Upper lobe of left lung (tissue), 6 donors: ENCODE measurements around the gene LRRC47. TPM values are rescaled to one million over a fixed set of nuclear protein-coding genes. Genes with fewer than 3 reads are reported as not detected.
"Not testable (repeated sequence)": the region's sequence is repeated elsewhere in the genome, so short reads cannot be mapped to it uniquely, and the experiment has no call there.

Source experiments
- ATAC-seq, 2 donors: fragments of 200-7000 bp; cut with Tn5 transposase; one replicate each; pipeline ENCODE4 v1.9.1; 2022; ENCODE audit warnings: mild to moderate bottlenecking in 2 of 2, moderate library complexity in 2 of 2; ENCODE audit not compliant: low FRiP score in 2 of 2
- DNase-seq, 2 donors: peaks; one replicate each; pipeline ENCODE4 v3.0.0-alpha.2; 2019 to 2020
- H3K27ac ChIP-seq, 4 donors: fragments of 200-600 bp; sonication (generic); one replicate each; pipeline ENCODE4 v1.5.1; 2016 to 2019
- H3K27me3 ChIP-seq, 4 donors: fragments of 200-600 bp; sonication (generic); one replicate each; pipeline ENCODE4 v1.5.1; 2017 to 2019
- H3K36me3 ChIP-seq, 4 donors: fragments of 200-600 bp; sonication (generic); one replicate each; pipeline ENCODE4 v1.5.1; 2016 to 2019
- H3K4me1 ChIP-seq, 4 donors: fragments of 200-600 bp; sonication (generic); one replicate each; pipeline ENCODE4 v1.5.1; 2018 to 2019
- H3K4me3 ChIP-seq, 4 donors: fragments of 200-600 bp; sonication (generic); one replicate each; pipeline ENCODE4 v1.5.1; 2017 to 2019; ENCODE audit warnings: mild to moderate bottlenecking in 2 of 4, moderate library complexity in 1 of 4
- H3K9me3 ChIP-seq, 4 donors: fragments of 200-600 bp; sonication (generic); one replicate each; pipeline ENCODE4 v1.5.1; 2018 to 2019
- EP300 ChIP-seq, 4 donors: sonication (generic); formaldehyde crosslinking; IDR thresholded peaks; one replicate each; pipeline ENCODE4 v1.5.1; 2017; ENCODE audit warnings: antibody characterized with exemption in 4 of 4, control low read depth in 2 of 4
- POLR2A ChIP-seq, 4 donors: fragments of 450-650 bp; IDR thresholded peaks; one replicate each; pipeline ENCODE4 v1.5.1; 2016 to 2017; ENCODE audit warnings: antibody characterized with exemption in 4 of 4, mild to moderate bottlenecking in 2 of 4
- POLR2AphosphoS5 ChIP-seq, 2 donors: sonication (generic); formaldehyde crosslinking; IDR thresholded peaks; one replicate each; pipeline ENCODE4 v1.5.1; 2017; ENCODE audit warnings: antibody characterized with exemption in 2 of 2
- WGBS, 2 donors: methylation state at CpG; one replicate each; pipeline ENCODE4 v1.1.5; 2017 to 2018; 5-methylcytosine and 5-hydroxymethylcytosine counted together
- total RNA-seq, 6 donors: library from RNA; depleted of rRNA in 4 of 6; stranded (reverse); fragments of >200 nt in 4 of 6; gene quantifications; one replicate each; pipeline versions ENCODE4 v1.1.0 to v1.2.1, GENCODE V29; 2016 to 2021
- TF ChIP-seq, protein P1 (sequence below), 6 experiments: fragments of 450-650 bp in 4 of 6; fragments of 200-600 bp in 2 of 6; sonication (generic) in 2 of 6; IDR thresholded peaks; one replicate each; pipeline ENCODE4 v1.5.1; 2016 to 2019; ENCODE audit warnings: antibody characterized with exemption in 6 of 6
- donor health status: DM: no; HTN: no; CAD: no; lungs with moderate emphysema.
- donor health status: DM: no; HTN: yes; CAD: no; lungs with severe emphysema.

Gene LRRC47
- total RNA-seq, 6 donors from 2014 or later: 30.3 to 63.9 (median 39.3) TPM

DNA sequence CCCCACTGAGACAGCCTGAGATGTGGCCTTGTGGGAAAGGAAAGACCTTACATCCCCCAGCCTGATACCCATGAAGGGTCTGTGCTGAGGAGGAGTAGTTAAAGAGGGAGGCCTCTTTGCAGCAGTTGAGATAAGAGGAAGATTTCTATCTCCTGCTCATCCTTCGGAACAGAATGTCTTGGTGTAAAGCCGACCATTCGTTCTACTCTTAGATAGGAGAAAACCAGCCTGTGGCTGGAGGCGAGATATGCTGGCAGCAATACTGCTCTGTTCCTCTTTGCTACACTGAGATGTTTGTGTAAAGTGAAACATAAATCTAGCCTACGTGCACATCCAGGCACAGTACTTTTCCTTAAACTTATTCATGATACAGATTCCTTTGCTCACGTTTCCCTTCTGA lies 45.6 kb downstream of the LRRC47 start:
- Histone ChIP-seq H3K36me3 (no peaks in the 10 kb centered on the region), H3K4me1 (peaks cover 11 to 22% (median 19%) of the 10 kb centered on the region in 4 donors), H3K4me3 (no peak overlapping the region), H3K9me3 (no peaks in the 10 kb centered on the region), H3K27ac (no peak overlapping the region), H3K27me3 (no peaks in the 10 kb centered on the region)
- TF ChIP-seq, protein P1, sequence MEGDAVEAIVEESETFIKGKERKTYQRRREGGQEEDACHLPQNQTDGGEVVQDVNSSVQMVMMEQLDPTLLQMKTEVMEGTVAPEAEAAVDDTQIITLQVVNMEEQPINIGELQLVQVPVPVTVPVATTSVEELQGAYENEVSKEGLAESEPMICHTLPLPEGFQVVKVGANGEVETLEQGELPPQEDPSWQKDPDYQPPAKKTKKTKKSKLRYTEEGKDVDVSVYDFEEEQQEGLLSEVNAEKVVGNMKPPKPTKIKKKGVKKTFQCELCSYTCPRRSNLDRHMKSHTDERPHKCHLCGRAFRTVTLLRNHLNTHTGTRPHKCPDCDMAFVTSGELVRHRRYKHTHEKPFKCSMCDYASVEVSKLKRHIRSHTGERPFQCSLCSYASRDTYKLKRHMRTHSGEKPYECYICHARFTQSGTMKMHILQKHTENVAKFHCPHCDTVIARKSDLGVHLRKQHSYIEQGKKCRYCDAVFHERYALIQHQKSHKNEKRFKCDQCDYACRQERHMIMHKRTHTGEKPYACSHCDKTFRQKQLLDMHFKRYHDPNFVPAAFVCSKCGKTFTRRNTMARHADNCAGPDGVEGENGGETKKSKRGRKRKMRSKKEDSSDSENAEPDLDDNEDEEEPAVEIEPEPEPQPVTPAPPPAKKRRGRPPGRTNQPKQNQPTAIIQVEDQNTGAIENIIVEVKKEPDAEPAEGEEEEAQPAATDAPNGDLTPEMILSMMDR (IDR thresholded peaks at IDR 0.05): no peak
- TF ChIP-seq POLR2AphosphoS5 (IDR thresholded peaks at IDR 0.05) (no peak), EP300 (IDR thresholded peaks at IDR 0.05) (no peak), POLR2A (IDR thresholded peaks at IDR 0.05) (no peak)
- DNase-seq (no peak), ATAC-seq (no peak)
- WGBS, 2 donors: 57 to 66% methylated on average over 6 of the region's 6 CpGs

GRCh38 chr1:3749512-3749911 lies 46.8 kb downstream of the LRRC47 start:
- H3K4me1 ChIP-seq: peaks cover 11 to 34% (median 20%) of the 10 kb centered on the region in 4 donors
- WGBS, 2 donors: 66 to 71% methylated on average over 5 of the region's 5 CpGs

DNA sequence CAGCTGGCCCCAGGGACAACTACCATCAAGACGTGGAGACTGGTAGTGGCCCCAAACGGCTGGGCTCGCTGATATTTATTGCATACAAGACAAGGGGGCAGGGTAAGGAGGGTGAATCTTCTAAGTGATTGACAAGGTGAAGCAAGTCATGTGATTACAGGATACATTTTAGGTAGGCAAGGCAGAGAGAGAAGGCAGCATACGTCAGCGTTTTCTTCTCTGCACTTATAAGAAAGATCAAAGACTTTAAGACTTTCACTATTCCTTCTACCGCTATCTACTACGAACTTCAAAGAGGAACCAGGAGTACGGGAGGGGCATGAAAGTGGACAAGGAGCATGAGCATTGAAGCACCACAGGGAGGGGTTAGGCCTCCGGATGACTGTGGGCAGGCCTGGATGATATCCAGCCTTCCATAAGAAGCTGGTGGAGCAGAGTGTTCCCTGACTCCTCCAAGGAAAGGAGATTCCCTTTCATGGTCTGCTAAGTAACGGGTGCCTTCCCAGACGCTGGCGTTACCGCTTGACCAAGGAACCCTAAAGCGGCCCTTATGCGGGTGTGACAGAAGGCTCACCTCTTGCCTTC lies 47.9 kb downstream of the LRRC47 start:
- DNase-seq, ATAC-seq, H3K9me3 ChIP-seq, H3K4me3 ChIP-seq, H3K27ac ChIP-seq, H3K36me3 ChIP-seq, H3K27me3 ChIP-seq: not testable (repeated sequence)
- WGBS, 2 donors: 78 to 83% methylated on average over 15 of the region's 15 CpGs
- peaks cover 11 to 34% (median 20%) of the 10 kb centered on the region in 4 donors for H3K4me1 ChIP-seq

More at GRCh38 chr1:3749512-3749911, 46.8 kb downstream of the LRRC47 start:
- no peak overlapping the region for H3K27ac ChIP-seq
- H3K9me3 ChIP-seq: no peaks in the 10 kb centered on the region
- no peaks in the 10 kb centered on the region for H3K36me3 ChIP-seq
- no peaks in the 10 kb centered on the region for H3K27me3 ChIP-seq
- no peak overlapping the region for H3K4me3 ChIP-seq
- TF ChIP-seq, protein P1 (IDR thresholded peaks at IDR 0.05): no peak
- no peak for TF ChIP-seq EP300 (IDR thresholded peaks at IDR 0.05)
- no peak for DNase-seq
- no peak for ATAC-seq

- Histone ChIP-seq H3K4me3 (peak overlapping the region in 3 of 4 donors; percentile 63 to 90 (median 65)), H3K4me1 (peaks cover 11 to 34% (median 20%) of the 10 kb centered on the region in 4 donors), H3K9me3 (no peaks in the 10 kb centered on the region), H3K36me3 (peaks cover 0 to 3% (median 0%) of the 10 kb centered on the region in 4 donors), H3K27me3 (no peaks in the 10 kb centered on the region), H3K27ac (no peak overlapping the region)
- ATAC-seq: no peak
- 84 to 89% methylated on average over 11 to 13 of the region's 13 CpGs for WGBS, 2 donors
- TF ChIP-seq POLR2A (IDR thresholded peaks at IDR 0.05) (no peak), EP300 (IDR thresholded peaks at IDR 0.05) (no peak), POLR2AphosphoS5 (IDR thresholded peaks at IDR 0.05) (no peak)
- TF ChIP-seq, protein P1 (IDR thresholded peaks at IDR 0.05): no peak
- no peak for DNase-seq
Measured at GRCh38 chr1:3747903-3748302, 48.4 kb downstream of the LRRC47 start.

DNA sequence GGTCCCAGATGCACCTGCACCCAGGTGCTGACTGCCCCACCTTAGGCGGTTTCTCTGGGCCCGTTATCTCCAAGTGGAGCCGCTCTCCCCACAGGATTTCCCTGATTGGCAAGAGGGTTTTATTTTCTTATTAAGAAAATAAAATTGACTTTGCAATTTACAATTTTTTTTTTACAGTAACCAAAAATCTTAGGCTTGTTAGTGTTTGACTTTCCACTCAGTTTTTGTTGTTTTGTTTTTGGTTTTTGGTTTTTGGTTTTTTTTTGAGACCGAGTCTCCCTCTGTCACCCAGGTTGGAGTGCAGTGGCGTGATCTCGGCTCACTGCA lies 48.8 kb downstream of the LRRC47 start:
- no peaks in the 10 kb centered on the region for H3K9me3 ChIP-seq
- H3K4me3 ChIP-seq: peak overlapping the region; percentile 63 to 90 (median 75)
- ATAC-seq (no peak), DNase-seq (no peak)
- peaks cover 0 to 7% (median 3%) of the 10 kb centered on the region in 4 donors for H3K36me3 ChIP-seq
- no peaks in the 10 kb centered on the region for H3K27me3 ChIP-seq
- H3K4me1 ChIP-seq: peaks cover 11 to 34% (median 20%) of the 10 kb centered on the region in 4 donors
- H3K27ac ChIP-seq: peak overlapping the region in 3 of 4 donors; percentile 68 to 82 (median 78)
- TF ChIP-seq POLR2AphosphoS5 (IDR thresholded peaks at IDR 0.05): no peak
- no peak for TF ChIP-seq POLR2A (IDR thresholded peaks at IDR 0.05)
- TF ChIP-seq, protein P1 (IDR thresholded peaks at IDR 0.05): no peak
- no peak for TF ChIP-seq EP300 (IDR thresholded peaks at IDR 0.05)
- WGBS, 2 donors: 39 to 41% methylated on average over 6 of the region's 6 CpGs
